CD4-positive, alpha-beta T cell treated with Interleukin-10 for 1 hour (primary cell): ENCODE results near the gene CDK2.
"Not testable (repeated sequence)": the region's sequence is repeated elsewhere in the genome, so short reads cannot be mapped to it uniquely, and the experiment has no call there.

Source experiments
- DNase-seq: peaks from one replicate; pipeline ENCODE4 v3.0.0-alpha.2; 2020

The CDK2 gene

DNA sequence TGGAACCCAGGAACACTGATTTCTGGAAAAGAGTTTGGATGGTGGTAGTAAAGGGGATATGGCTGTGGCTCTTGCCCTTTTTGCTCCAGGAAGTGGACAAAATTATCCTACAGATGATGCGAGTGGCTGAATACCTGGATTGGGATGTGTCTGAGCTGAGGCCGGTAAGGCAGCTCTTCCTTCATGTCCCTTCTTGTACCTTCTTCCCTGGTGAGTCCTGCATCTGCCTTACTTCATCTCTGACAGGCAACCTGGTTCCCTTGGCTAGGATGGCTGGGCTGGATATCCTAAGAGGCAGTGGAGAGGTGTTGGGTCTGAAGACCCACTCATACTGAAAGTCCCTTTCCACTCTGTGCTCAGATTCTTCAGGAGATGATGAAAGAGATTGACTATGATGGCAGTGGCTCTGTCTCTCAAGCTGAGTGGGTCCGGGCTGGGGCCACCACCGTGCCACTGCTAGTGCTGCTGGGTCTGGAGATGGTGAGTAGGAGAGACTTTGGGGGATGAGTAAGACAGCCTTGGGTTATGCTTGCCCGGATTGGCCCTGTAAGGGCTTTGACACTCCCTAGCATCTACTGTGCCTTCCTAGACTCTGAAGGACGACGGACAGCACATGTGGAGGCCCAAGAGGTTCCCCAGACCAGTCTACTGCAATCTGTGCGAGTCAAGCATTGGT is 27.7 kb upstream of the CDK2 start:
- DNase-seq: no peak

GRCh38 chr12:55940065-55940732 is 26.4 kb upstream of the CDK2 start:
- peak; percentile 90 for DNase-seq

DNA sequence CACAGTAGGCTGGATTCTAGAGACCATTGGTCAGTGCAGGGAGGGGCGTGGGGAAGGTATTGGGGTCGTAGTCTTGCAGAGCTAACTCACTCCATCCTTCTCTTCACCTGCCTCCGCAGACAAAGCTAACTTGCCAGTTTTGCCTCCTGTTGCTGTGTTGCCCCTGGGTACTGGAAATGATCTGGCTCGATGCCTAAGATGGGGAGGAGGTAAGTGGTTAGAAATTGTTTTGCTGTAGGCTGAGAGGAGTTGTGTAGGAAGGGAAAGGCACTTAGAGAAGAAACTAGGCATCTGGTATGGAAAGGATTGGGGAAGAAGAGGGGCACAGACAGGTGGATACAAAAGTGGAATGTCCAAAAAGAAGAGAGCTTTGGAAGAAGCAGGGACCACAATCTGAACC is 24.6 kb upstream of the CDK2 start:
- no peak for DNase-seq

DNA sequence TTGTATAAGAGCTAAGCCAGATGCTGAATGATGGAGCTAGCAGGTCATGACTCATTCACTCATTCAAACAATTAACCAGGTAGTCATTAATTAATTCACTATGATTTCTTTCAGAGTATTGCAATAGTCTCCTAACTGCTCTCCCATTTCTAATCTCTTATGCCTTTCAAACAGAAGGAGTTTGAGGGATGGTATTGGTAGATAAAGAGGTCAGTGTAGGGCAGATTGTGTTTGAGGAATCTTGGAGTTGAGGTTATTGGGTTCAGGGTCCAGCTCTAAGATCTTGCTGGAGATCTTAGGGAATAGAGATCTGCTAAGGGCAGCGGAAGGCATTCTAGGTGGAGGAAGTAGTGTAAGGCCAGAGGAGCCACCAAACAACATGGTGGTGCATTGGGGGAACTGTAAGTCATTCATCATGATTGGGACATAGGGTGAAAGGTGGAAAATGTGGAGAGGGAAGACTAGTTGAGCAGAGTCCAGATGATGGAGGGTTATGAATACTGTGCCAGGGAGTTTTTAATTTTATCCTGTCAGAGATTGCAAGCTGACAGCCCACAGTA is 24.0 kb upstream of the CDK2 start:
- no peak for DNase-seq

GRCh38 chr12:55946553-55946952 is 20.1 kb upstream of the CDK2 start:
- no peak for DNase-seq

GRCh38 chr12:55955344-55955743 is 11.3 kb upstream of the CDK2 start:
- no peak for DNase-seq

GRCh38 chr12:55955800-55956508 is 10.7 kb upstream of the CDK2 start:
- no peak for DNase-seq

DNA sequence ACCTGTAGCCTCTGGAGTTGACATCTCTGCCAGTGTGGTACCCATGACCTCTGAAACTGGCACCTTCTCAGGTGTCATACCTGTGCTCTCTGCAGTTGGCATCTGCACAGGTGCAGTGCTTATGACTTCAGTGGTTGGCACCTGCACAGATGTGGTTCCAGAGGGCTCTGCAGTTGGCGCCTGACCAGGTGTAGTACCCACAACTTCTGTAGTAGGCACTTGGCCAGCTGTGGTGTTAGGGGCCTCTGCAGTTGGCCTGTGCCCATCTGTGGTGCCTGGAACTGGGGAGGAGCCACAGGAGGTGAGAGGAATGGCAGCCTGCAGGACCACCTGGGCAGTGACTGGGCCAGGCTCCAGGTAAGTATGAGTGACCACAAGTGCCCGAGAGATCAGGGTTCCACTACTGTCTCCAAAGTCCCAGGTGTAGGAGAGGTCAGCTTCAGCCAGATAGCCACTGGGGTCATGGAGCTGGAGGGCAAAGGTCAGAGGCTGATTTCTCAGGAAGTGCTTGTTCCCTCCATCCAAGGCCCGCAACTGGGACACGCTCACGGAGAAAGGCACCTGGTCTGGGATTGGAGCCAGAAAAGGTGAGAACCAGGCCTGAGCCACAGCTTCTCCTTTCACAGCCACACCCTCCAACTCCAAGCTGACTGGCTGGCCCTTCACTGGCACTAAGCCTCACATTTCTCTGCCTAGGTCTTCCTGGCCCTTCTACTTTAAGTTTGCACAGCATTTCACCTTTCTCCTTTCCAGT is 9.3 kb upstream of the CDK2 start:
- no peak for DNase-seq

DNA sequence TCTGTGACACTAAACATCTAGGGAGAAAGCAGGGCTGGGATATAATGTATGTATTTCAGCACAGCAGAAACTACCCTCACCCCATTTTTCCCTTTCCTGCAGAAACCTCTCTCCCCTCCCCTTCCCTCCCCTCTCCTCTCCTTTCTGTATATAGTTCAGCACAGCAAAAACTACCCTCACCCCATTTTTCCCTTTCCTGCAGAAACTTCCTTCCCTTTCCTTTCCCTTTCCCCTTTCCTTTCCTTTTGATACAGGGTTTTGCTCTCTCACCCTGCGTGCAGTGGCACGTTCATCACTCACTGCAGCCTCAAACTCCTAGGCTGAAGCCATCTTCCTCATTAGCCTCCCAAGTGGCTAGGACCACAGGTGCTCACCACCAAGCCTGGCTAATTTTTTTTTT is 2.9 kb upstream of the CDK2 start:
- no peak for DNase-seq

DNA sequence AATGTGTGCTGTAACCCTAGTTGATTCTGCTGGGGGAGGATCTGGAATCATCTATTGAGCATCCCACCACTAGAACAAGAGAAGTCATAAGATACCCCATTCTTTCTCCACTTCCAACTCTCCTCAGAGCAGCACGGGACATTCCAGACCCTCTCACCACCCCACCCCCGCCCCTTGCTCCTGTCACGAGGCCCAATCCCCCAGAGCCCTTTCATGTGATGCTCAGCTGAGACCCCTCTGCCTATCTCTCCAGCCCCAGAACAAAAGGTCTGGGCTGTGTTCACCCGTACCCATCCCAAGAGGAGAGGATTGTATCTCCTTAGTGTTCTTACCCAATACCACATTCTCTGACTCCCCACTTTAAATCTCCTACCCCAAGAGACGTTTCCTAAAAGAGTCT is 1.4 kb upstream of the CDK2 start:
- DNase-seq: no peak

- peak; percentile 7 for DNase-seq
These were observed 656 bp upstream of the CDK2 start, which contains the start of gene PMEL for GRCh38 chr12:55965941-55966407. Gene PMEL (minus strand): TSS chr12:55966042. CDS start chr12:55966011, 31 bp downstream.

- no peak for DNase-seq
These were observed 2.7 kb downstream of the CDK2 start for GRCh38 chr12:55969356-55969755.

DNA sequence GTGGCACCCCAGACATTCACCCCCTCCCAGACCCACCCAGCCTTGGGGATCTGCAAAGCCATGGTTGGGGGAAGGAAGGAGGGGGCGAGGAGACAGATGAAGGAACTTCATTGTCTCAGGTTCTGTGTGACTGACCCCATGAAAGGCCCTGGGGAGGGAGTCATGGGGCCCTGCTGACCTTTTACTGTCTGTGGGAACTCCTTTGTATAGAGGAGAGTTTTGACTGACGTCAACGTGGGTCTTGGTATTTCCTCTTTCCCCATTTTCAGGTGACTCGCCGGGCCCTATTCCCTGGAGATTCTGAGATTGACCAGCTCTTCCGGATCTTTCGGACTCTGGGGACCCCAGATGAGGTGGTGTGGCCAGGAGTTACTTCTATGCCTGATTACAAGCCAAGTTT is 4.1 kb downstream of the CDK2 start:
- DNase-seq: no peak

GRCh38 chr12:55972042-55972441 is 5.4 kb downstream of the CDK2 start:
- no peak for DNase-seq

DNA sequence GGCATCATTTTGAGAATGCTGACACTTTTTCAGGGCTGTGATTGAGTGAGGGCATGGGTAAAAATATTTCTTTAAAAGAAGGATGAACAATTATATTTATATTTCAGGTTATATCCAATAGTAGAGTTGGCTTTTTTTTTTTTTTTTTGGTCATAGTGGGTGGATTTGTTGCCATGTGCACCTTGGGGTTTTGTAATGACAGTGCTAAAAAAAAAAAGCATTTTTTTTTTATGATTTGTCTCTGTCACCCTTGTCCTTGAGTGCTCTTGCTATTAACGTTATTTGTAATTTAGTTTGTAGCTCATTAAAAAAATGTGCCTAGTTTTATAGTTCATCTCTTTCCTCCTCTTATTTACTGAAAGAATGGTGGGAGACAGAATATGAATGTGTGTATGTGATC is 5.8 kb downstream of the CDK2 start:
- DNase-seq: no peak

- DNase-seq: peak; percentile 51
These were observed 6.4 kb downstream of the CDK2 start for GRCh38 chr12:55972911-55973598.

DNA sequence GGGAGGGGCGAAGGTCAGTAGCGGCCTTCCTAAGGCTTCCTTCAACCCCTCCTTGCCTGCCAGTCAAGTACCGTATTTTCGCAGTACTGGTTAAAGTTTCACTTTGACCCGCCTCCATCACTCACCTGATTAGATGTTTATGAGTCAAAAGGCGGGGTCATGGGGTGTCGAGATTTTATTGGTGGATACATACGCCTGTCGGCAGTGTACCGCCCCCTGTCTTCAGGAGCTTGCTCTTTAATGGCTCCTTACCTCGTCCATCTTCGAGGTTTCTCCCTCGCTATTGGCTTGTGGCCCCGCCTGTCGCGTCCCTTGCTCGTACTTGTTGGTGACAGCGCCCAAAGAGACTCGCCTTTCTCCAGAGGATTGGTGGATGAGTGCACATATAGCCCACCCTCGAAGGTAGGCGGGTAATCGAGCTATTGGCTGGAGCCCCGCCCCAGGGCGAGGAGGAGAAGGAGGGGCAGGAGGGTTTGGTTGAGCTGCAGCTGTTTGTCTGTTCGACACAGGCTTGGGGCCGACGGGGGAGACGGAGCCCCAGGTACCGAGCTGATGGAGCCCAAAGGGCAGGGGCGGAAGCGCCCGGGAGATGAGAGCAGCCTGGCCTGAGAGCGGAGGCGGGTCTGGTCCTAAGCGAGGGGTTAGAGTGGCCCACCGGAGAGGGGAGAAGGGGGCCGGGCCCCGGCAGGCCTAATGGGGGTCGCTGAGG is 7.1 kb downstream of the CDK2 start, which contains the start of gene RAB5B:
Gene RAB5B, plus strand, starts transcription at position 480 of the 709 bp plus-strand sequence. CDS start 12,883 bp downstream, outside the sequence.
- DNase-seq: peak; percentile 100

DNA sequence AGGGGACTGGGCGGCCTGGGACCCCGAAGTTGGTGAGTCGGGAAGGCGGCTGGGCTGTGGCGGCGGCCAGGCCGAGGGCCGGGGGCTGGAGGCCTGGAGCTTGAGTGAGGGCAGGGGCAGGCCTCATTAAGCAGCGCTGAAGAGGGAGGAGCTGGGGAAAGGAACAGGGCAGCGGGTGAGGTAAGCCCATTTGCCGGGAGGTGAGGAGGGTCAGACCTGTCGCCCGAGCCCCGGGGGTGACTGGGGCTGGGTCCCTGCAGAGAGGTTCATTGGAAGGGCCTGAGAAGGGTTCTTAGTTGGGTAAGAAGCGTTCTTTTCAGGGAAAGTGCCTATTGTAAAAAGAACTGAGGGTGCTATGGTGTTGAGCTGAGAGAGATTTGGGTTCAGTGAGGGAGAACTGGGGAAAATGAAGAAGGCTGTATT is 7.7 kb downstream of the CDK2 start:
- DNase-seq: peak; percentile 41

DNA sequence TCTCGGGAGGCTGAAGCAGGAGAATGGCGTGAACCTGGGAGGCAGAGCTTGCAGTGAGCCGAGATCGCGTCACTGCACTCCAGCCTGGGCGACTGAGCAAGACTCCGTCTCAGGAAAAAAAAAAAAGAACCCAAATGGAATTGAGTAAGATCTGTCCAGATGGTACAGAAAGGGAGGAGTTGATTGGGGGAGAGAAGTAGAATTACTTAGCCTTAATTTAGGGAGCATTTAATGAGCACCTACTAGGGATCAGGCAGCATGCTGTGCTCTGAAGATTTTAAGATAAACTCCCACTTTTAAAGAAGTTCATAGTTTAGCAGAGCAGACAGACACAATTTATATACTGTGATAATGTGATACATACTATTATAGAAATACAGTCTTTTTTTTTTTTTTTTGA is 11.8 kb downstream of the CDK2 start:
- DNase-seq: no peak

DNA sequence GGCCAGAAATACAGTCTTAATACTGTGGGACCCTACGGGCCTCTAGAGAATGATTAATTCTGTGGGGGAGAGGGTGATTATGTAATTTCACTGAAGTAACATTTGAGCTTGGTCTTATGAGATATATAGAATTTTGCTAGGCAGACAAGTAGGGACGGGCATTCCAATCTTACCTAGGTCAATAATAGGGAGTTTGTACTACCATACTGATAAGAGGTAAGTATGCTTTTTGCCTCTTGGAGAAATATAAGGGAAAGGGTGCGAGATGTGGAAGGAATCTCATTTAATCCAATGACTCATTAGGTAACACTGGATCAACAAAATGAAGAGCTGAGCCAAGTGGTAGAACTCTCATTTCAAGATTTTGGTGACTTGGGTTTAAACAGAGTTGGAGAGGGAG is 12.4 kb downstream of the CDK2 start:
- no peak for DNase-seq

DNA sequence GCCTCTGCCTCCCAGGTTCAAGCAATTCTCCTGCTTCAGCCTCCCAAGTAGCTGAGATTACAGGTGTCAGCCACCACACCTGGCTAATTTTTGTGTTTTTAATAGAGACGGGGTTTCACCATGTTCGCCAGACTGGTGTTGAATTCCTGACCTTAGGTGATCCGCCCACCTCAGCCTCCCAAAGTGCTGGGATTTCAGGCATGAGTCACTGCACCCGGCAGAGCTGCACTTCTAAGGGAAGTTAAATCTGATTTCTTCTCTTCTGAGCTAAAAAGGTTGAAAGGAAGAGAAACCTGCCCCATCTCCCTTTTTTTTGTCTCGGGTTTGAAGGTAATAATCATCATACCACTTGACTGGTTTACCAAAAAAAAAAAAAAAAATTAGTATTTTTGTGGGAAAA is 15.3 kb downstream of the CDK2 start:
- DNase-seq: not testable (repeated sequence)
